GM23338 (cell line): ENCODE data around the gene YAP1.

Source experiments
- EZH2phosphoT487 ChIP-seq: fragments of 200-600 bp; sonication (generic); IDR thresholded peaks from one replicate; pipeline ENCODE4 v1.8.1; 2018; ENCODE audit warnings: antibody characterized with exemption; ENCODE audit not compliant: unreplicated experiment
- POLR2AphosphoS5 ChIP-seq: IDR thresholded peaks from 2 replicates; pipeline ENCODE4 v1.6.1; 2016; ENCODE audit warnings: antibody characterized with exemption, low read depth
- TF ChIP-seq, protein P1 (sequence below), 2 experiments: fragments of 200-600 bp in 1 of 2; sonication (generic) in 1 of 2; conservative IDR thresholded peaks; 2 replicates each; pipeline versions ENCODE4 v1.5.1 to v1.6.1; 2016 to 2017; ENCODE audit warnings: antibody characterized with exemption in 2 of 2, low read depth in 2 of 2, mild to moderate bottlenecking in 2 of 2, moderate library complexity in 1 of 2

DNA sequence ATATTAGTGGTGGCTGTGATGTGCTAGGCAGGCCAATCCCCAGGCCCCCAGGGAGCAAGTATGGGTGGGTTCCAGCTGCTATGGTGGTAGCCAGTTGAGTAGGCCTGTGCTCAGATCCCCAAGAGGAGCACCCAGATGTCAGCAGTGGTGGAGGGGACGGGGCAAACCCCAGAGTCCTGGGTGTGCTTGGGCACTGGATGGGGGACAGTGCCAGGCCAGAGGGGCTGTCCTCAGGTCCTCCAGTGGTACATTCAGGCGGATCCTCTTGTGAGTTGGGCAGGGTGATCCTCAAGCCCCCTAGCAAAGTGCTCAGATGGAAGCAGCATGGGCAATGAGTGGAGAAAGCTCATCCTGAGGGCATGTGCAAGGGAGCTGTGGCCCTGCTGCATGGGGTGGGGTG lies 37.0 kb upstream of the YAP1 start:
- no peak for TF ChIP-seq EZH2phosphoT487
- TF ChIP-seq, protein P1, sequence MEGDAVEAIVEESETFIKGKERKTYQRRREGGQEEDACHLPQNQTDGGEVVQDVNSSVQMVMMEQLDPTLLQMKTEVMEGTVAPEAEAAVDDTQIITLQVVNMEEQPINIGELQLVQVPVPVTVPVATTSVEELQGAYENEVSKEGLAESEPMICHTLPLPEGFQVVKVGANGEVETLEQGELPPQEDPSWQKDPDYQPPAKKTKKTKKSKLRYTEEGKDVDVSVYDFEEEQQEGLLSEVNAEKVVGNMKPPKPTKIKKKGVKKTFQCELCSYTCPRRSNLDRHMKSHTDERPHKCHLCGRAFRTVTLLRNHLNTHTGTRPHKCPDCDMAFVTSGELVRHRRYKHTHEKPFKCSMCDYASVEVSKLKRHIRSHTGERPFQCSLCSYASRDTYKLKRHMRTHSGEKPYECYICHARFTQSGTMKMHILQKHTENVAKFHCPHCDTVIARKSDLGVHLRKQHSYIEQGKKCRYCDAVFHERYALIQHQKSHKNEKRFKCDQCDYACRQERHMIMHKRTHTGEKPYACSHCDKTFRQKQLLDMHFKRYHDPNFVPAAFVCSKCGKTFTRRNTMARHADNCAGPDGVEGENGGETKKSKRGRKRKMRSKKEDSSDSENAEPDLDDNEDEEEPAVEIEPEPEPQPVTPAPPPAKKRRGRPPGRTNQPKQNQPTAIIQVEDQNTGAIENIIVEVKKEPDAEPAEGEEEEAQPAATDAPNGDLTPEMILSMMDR (conservative IDR thresholded peaks at IDR 0.05; ENCODE audit: low read depth in 2 of 2), result no peak
- no peak for TF ChIP-seq POLR2AphosphoS5
